Measurements from ENCODE around the gene BST2.

DNA sequence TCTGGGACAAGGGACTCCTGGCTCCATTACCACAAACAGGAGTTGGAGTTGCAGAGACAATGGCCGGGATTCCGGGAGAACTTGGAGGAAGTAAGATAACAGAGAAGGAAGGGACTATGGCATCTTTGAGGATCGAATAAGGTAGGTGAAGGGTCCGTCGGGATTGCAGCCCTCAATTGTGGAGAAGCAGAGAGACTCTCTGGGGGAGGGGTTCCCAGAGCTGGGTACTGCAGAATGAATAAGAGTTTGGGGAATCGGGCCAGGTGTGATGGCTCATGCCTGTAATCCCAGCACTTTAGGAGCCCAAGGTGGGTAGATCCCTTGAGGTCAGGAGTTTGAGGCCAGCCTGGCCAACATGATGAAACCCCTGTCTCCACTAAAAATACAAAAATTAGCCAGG lies 3.8 kb downstream of the BST2 start:
- TF ChIP-seq, protein P1, sequence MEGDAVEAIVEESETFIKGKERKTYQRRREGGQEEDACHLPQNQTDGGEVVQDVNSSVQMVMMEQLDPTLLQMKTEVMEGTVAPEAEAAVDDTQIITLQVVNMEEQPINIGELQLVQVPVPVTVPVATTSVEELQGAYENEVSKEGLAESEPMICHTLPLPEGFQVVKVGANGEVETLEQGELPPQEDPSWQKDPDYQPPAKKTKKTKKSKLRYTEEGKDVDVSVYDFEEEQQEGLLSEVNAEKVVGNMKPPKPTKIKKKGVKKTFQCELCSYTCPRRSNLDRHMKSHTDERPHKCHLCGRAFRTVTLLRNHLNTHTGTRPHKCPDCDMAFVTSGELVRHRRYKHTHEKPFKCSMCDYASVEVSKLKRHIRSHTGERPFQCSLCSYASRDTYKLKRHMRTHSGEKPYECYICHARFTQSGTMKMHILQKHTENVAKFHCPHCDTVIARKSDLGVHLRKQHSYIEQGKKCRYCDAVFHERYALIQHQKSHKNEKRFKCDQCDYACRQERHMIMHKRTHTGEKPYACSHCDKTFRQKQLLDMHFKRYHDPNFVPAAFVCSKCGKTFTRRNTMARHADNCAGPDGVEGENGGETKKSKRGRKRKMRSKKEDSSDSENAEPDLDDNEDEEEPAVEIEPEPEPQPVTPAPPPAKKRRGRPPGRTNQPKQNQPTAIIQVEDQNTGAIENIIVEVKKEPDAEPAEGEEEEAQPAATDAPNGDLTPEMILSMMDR (IDR thresholded peaks at IDR 0.05): no peak
- TF ChIP-seq, protein P2, sequence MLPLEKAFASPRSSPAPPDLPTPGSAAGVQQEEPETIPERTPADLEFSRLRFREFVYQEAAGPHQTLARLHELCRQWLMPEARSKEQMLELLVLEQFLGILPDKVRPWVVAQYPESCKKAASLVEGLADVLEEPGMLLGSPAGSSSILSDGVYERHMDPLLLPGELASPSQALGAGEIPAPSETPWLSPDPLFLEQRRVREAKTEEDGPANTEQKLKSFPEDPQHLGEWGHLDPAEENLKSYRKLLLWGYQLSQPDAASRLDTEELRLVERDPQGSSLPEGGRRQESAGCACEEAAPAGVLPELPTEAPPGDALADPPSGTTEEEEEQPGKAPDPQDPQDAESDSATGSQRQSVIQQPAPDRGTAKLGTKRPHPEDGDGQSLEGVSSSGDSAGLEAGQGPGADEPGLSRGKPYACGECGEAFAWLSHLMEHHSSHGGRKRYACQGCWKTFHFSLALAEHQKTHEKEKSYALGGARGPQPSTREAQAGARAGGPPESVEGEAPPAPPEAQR (CRISPR knock-in tag; IDR thresholded peaks at IDR 0.05): no peak
- TF ChIP-seq, protein P3, sequence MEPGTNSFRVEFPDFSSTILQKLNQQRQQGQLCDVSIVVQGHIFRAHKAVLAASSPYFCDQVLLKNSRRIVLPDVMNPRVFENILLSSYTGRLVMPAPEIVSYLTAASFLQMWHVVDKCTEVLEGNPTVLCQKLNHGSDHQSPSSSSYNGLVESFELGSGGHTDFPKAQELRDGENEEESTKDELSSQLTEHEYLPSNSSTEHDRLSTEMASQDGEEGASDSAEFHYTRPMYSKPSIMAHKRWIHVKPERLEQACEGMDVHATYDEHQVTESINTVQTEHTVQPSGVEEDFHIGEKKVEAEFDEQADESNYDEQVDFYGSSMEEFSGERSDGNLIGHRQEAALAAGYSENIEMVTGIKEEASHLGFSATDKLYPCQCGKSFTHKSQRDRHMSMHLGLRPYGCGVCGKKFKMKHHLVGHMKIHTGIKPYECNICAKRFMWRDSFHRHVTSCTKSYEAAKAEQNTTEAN (CRISPR knock-in tag; IDR thresholded peaks at IDR 0.05): no peak
- TF ChIP-seq ZNF232 (CRISPR knock-in tag; IDR thresholded peaks at IDR 0.05) (no peak), TCF7 (CRISPR knock-in tag; IDR thresholded peaks at IDR 0.05; ENCODE audit: low read depth) (no peak), ZNF416 (CRISPR knock-in tag; IDR thresholded peaks at IDR 0.05) (no peak), ESRRA (CRISPR knock-in tag; IDR thresholded peaks at IDR 0.05; ENCODE audit: borderline replicate concordance) (no peak), SP1 (CRISPR knock-in tag; conservative IDR thresholded peaks at IDR 0.05) (no peak), EMX1 (CRISPR knock-in tag; IDR thresholded peaks at IDR 0.05) (no peak), KAT7 (CRISPR knock-in tag; IDR thresholded peaks at IDR 0.05; ENCODE audit: borderline replicate concordance) (no peak), ZNF263 (CRISPR knock-in tag; IDR thresholded peaks at IDR 0.05; ENCODE audit: low read depth) (no peak)
- TF ChIP-seq, protein P4, sequence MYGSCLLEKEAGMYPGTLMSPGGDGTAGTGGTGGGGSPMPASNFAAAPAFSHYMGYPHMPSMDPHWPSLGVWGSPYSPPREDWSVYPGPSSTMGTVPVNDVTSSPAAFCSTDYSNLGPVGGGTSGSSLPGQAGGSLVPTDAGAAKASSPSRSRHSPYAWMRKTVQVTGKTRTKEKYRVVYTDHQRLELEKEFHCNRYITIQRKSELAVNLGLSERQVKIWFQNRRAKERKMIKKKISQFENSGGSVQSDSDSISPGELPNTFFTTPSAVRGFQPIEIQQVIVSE (CRISPR knock-in tag; IDR thresholded peaks at IDR 0.05; ENCODE audit: borderline replicate concordance): no peak
- TF ChIP-seq, protein P5, sequence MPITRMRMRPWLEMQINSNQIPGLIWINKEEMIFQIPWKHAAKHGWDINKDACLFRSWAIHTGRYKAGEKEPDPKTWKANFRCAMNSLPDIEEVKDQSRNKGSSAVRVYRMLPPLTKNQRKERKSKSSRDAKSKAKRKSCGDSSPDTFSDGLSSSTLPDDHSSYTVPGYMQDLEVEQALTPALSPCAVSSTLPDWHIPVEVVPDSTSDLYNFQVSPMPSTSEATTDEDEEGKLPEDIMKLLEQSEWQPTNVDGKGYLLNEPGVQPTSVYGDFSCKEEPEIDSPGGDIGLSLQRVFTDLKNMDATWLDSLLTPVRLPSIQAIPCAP (CRISPR knock-in tag; IDR thresholded peaks at IDR 0.05): no peak
